K562 (cell line): ENCODE data around the gene SH3RF1.

ENCODE experiments used
- CEBPB ChIP-seq: fragments of 450-650 bp; IDR thresholded peaks from 2 replicates; pipeline ENCODE4 v1.6.1; 2016; ENCODE audit warnings: missing genetic modification characterization, missing compliant biosample characterization
- CTCF ChIP-seq, 3 experiments: IDR thresholded peaks in 2 of 3; conservative IDR thresholded peaks in 1 of 3; 2 replicates each; pipeline ENCODE4 v1.5.1; 2011 to 2012; ENCODE audit warnings: low read length in 3 of 3, mild to moderate bottlenecking in 3 of 3, control low read depth in 2 of 3, improper control_type of control experiment in 1 of 3, inconsistent platforms in 1 of 3, low read depth in 1 of 3, mixed read lengths in 1 of 3, moderate library complexity in 1 of 3; ENCODE audit not compliant: insufficient read depth in 2 of 3
- ESRRB ChIP-seq: fragments of 250-450 bp; sonication (Bioruptor Pico); IDR thresholded peaks from 2 replicates; pipeline ENCODE4 v1.5.0; 2020; ENCODE audit warnings: mild to moderate bottlenecking, moderate library complexity, borderline replicate concordance
- KLF6 ChIP-seq: fragments of 250-450 bp; sonication (Bioruptor Pico); IDR thresholded peaks from 2 replicates; pipeline ENCODE4 v1.4.0; 2020; ENCODE audit warnings: mild to moderate bottlenecking, moderate library complexity, borderline replicate concordance
- NCOA1 ChIP-seq: fragments of 450-650 bp; IDR thresholded peaks from 2 replicates; pipeline ENCODE4 v1.6.1; 2016; ENCODE audit warnings: low read depth
- POLR2A ChIP-seq: fragments of 450-650 bp; conservative IDR thresholded peaks from 2 replicates; pipeline ENCODE4 v1.6.1; 2016
- RBM22 ChIP-seq: fragments of 200-400 bp; formaldehyde crosslinking; IDR thresholded peaks from 2 replicates; pipeline ENCODE4 v1.6.1; 2018; ENCODE audit warnings: low read length, low read depth; ENCODE audit not compliant: poor library complexity, severe bottlenecking
- U2AF2 ChIP-seq: fragments of 200-400 bp; formaldehyde crosslinking; optimal IDR thresholded peaks from 2 replicates; pipeline ENCODE3; 2017; ENCODE audit warnings: low read depth, mild to moderate bottlenecking, low read length
- ZBTB17 ChIP-seq: fragments of 450-650 bp; formaldehyde crosslinking; IDR thresholded peaks from 2 replicates; pipeline ENCODE4 v1.4.0; 2020; ENCODE audit warnings: mild to moderate bottlenecking

- TF ChIP-seq RBM22, result no peak
- TF ChIP-seq NCOA1, result no peak
- TF ChIP-seq ZBTB17 (CRISPR knock-in tag), result no peak
- no peak for TF ChIP-seq CEBPB (tag)
- no peak for TF ChIP-seq CTCF (IDR thresholded peaks at IDR 0.05 in 2 of 3, conservative IDR thresholded peaks at IDR 0.05 in 1 of 3; ENCODE audit: insufficient read depth in 2 of 3, low read depth in 1 of 3, low read length in 3 of 3)
- TF ChIP-seq U2AF2, result no peak
- no peak for TF ChIP-seq ESRRB
- TF ChIP-seq POLR2A, result no peak
- TF ChIP-seq KLF6 (CRISPR knock-in tag), result no peak
These were observed 170.1 kb downstream of the SH3RF1 start for GRCh38 chr4:169100670-169101101.
